Keratinocyte (primary cell): Measurements from ENCODE around the gene MAGEF1. TPM values are rescaled to one million over a fixed set of nuclear protein-coding genes. Genes with fewer than 3 reads are reported as not detected.

ENCODE experiments used
- DNase-seq: peaks from one replicate; pipeline ENCODE4 v3.0.0-alpha.2; 2011; ENCODE audit warnings: low read depth, missing footprints, low spot score
- FAIRE-seq: peaks from 2 replicates; lab custom pipeline; 2011; peaks lifted over from hg19 to GRCh38; lab: Jason Lieb, UNC
- H2AFZ ChIP-seq: 2 replicates; pipeline ENCODE4 v1.6.0; 2012; ENCODE audit warnings: low read length, control low read depth, inconsistent platforms; ENCODE audit not compliant: control insufficient read depth
- H3K27ac ChIP-seq: 2 replicates; pipeline ENCODE4 v1.5.1; 2011; ENCODE audit warnings: low read length; ENCODE audit not compliant: control insufficient read depth, insufficient read depth
- H3K27me3 ChIP-seq: 3 replicates; pipeline ENCODE4 v1.6.0; 2011; ENCODE audit warnings: low read length; ENCODE audit not compliant: control insufficient read depth, insufficient read depth; ENCODE audit errors: extremely low read depth
- H3K36me3 ChIP-seq, 2 experiments: 2 replicates in 1 of 2; 3 replicates in 1 of 2; pipeline ENCODE4 v1.5.1; 2011; ENCODE audit warnings: low read length in 2 of 2, mild to moderate bottlenecking in 1 of 2; ENCODE audit not compliant: control insufficient read depth in 2 of 2, insufficient read depth in 2 of 2; ENCODE audit errors: extremely low read depth in 1 of 2
- H3K4me1 ChIP-seq: 3 replicates; pipeline ENCODE4 v1.5.1; 2011; ENCODE audit warnings: low read length; ENCODE audit not compliant: control insufficient read depth, insufficient read depth; ENCODE audit errors: extremely low read depth
- H3K4me2 ChIP-seq: 3 replicates; pipeline ENCODE4 v1.6.0; 2011; ENCODE audit warnings: low read depth, low read length; ENCODE audit not compliant: control insufficient read depth, insufficient read depth; ENCODE audit errors: extremely low read depth
- H3K4me3 ChIP-seq, 3 experiments: fragments of 200-600 bp in 1 of 3; sonication (generic) in 1 of 3; 2 replicates in 2 of 3; 3 replicates in 1 of 3; pipeline ENCODE4 v1.5.1; 2011 to 2016; ENCODE audit warnings: low read length in 3 of 3, mild to moderate bottlenecking in 3 of 3, control low read depth in 2 of 3, inconsistent platforms in 1 of 3, low read depth in 1 of 3, mixed read lengths in 1 of 3, mixed run types in 1 of 3, moderate library complexity in 1 of 3; ENCODE audit not compliant: control insufficient read depth in 2 of 3, insufficient read depth in 2 of 3; ENCODE audit errors: extremely low read depth in 1 of 3
- H3K79me2 ChIP-seq: 2 replicates; pipeline ENCODE4 v1.6.0; 2012; ENCODE audit warnings: low read length; ENCODE audit not compliant: control insufficient read depth, insufficient read depth
- H3K9ac ChIP-seq: 3 replicates; pipeline ENCODE4 v1.6.0; 2011; ENCODE audit warnings: low read length; ENCODE audit not compliant: control insufficient read depth, insufficient read depth; ENCODE audit errors: extremely low read depth
- H3K9me1 ChIP-seq: 3 replicates; pipeline ENCODE4 v1.6.0; 2011; ENCODE audit warnings: low read length; ENCODE audit not compliant: control insufficient read depth, insufficient read depth; ENCODE audit errors: extremely low read depth
- H3K9me3 ChIP-seq: 2 replicates; pipeline ENCODE4 v1.5.1; 2012; ENCODE audit warnings: low read depth, low read length; ENCODE audit not compliant: control insufficient read depth
- H4K20me1 ChIP-seq: 3 replicates; pipeline ENCODE4 v1.6.0; 2011; ENCODE audit warnings: low read length; ENCODE audit not compliant: control insufficient read depth, insufficient read depth; ENCODE audit errors: extremely low read depth
- CTCF ChIP-seq, 3 experiments: IDR thresholded peaks in 1 of 3; conservative IDR thresholded peaks in 1 of 3; optimal IDR thresholded peaks in 1 of 3; 2 replicates in 2 of 3; 3 replicates in 1 of 3; pipeline versions ENCODE3 to v1.5.1; 2011; ENCODE audit warnings: low read length in 3 of 3, mild to moderate bottlenecking in 3 of 3, moderate library complexity in 2 of 3, control low read depth in 1 of 3, inconsistent platforms in 1 of 3; ENCODE audit not compliant: insufficient read depth in 2 of 3; ENCODE audit errors: extremely low read depth in 1 of 3
- EZH2 ChIP-seq: IDR thresholded peaks from one replicate; pipeline ENCODE4 v1.6.1; 2012; ENCODE audit warnings: inconsistent platforms, mild to moderate bottlenecking, low read length, moderate library complexity
- dilution Hi-C: fragments of 300-500 bp; cut with MboI; formaldehyde crosslinking; loops from one replicate; pipeline ENCODE4 v1.7.0; 2020; ENCODE audit warnings: low sequenced_read_pairs; ENCODE audit not compliant: extremely low pct_ligation_motif_present
- polyA plus RNA-seq, 5 experiments: library from polyadenylated mRNA; depleted of rRNA in 3 of 5; stranded (reverse) in 3 of 5; stranded (forward) in 1 of 5; unstranded in 1 of 5; fragments of >200 nt; gene quantifications; 1 replicate in 1 of 5; 2 replicates in 3 of 5; 3 replicates in 1 of 5; pipeline versions ENCODE4 v1.2.1 to v1.2.3, GENCODE V29; 2011 to 2012; ENCODE audit warnings: missing spikeins in 2 of 5, low read depth in 1 of 5, low replicate concordance in 1 of 5

The MAGEF1 gene
- polyA plus RNA-seq, 1 donor (not counting 4 experiments of a cell fraction or from before 2014, with no cell fraction given): 11.8 TPM

- H3K9me3 ChIP-seq: no peaks in the 10 kb centered on the region
- H3K9me1 ChIP-seq: no peaks in the 10 kb centered on the region
- no peak overlapping the region for H3K4me2 ChIP-seq
- H3K4me3 ChIP-seq: no peak overlapping the region
- dilution Hi-C loops: no loop called here
- peaks cover 6% of the 10 kb centered on the region for H3K4me1 ChIP-seq
- no peak overlapping the region for H3K27ac ChIP-seq
- FAIRE-seq (no peak), DNase-seq (no peak)
- no peaks in the 10 kb centered on the region for H3K79me2 ChIP-seq
- TF ChIP-seq CTCF (optimal IDR thresholded peaks at IDR 0.05 in 1 of 3, IDR thresholded peaks at IDR 0.05 in 1 of 3, conservative IDR thresholded peaks at IDR 0.05 in 1 of 3; ENCODE audit: extremely low read depth in 1 of 3, insufficient read depth in 2 of 3, low read length in 3 of 3) (no peak), EZH2 (no peak)
- no peaks in the 10 kb centered on the region for H3K27me3 ChIP-seq
- H3K9ac ChIP-seq: no peak overlapping the region
- H2AFZ ChIP-seq: no peak overlapping the region
- no peaks in the 10 kb centered on the region for H3K36me3 ChIP-seq
- H4K20me1 ChIP-seq: no peaks in the 10 kb centered on the region
Observed at GRCh38 chr3:184724699-184725098, 12.8 kb upstream of the MAGEF1 start.

- dilution Hi-C loops: no loop called here
- FAIRE-seq: no peak
Observed at GRCh38 chr3:184719709-184720108, 7.8 kb upstream of the MAGEF1 start.

More at GRCh38 chr3:184719709-184720108, 7.8 kb upstream of the MAGEF1 start:
- H3K27me3 ChIP-seq: no peaks in the 10 kb centered on the region
- H3K36me3 ChIP-seq: no peaks in the 10 kb centered on the region
- H2AFZ ChIP-seq: no peak overlapping the region
- no peak overlapping the region for H3K9ac ChIP-seq
- no peaks in the 10 kb centered on the region for H4K20me1 ChIP-seq
- peaks cover 11% of the 10 kb centered on the region for H3K4me1 ChIP-seq
- no peaks in the 10 kb centered on the region for H3K9me1 ChIP-seq
- no peak for DNase-seq
- H3K27ac ChIP-seq: no peak overlapping the region
- no peaks in the 10 kb centered on the region for H3K79me2 ChIP-seq
- TF ChIP-seq EZH2: no peak
- TF ChIP-seq CTCF (optimal IDR thresholded peaks at IDR 0.05 in 1 of 3, IDR thresholded peaks at IDR 0.05 in 1 of 3, conservative IDR thresholded peaks at IDR 0.05 in 1 of 3; ENCODE audit: extremely low read depth in 1 of 3, insufficient read depth in 2 of 3, low read length in 3 of 3): no peak
- H3K4me3 ChIP-seq: no peak overlapping the region
- H3K9me3 ChIP-seq: no peaks in the 10 kb centered on the region
- H3K4me2 ChIP-seq: no peak overlapping the region
